ENCODE results near the gene TSPEAR.

DNA sequence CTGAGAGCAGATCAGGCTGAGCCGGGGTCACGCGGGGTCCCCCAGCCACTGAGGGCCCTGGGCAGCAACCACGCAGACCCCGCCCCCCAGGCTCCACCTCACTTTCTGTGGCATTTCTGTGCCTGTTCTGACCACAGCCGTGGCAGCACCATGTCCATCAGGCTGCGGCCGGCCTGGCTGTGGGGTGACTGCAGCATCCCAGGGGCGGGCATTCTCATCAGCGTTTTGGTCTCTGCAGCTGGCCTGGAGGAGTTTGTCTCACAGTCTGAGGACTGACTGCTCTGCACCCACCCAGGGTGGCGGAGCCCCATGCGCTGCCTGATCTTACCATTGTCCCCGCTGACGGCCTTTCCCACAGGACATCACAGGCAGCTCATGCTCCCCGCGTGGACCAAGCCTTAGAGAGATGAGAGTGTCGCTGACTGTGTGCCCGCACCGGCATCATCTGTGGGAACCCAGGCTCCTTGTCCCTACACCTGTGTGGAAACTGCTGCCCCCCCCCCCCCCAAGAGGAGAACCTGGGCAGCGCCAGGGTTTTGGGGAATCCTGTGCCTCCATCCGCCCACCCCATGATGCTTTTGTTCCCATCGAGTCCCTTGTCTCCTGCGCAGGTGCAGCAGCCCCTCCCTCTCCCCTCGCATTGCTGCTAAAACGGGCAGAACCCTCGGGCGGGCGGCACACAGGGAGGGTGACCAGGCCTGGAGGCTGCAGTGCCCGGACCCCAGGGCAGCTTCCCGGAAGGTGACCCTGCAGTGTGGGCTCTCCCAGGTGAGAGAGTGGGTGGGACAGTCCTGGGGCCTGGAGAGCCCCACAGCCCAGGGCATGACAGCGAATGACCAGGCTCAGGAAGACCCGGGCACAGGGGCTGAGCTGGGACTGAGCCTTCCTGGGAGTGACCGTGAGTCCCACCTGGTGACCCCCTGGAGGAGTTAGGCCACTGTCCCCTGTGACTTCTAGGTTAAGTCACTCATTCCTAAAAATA, 173.2 kb downstream of the TSPEAR start:
- TF ChIP-seq, protein P1, sequence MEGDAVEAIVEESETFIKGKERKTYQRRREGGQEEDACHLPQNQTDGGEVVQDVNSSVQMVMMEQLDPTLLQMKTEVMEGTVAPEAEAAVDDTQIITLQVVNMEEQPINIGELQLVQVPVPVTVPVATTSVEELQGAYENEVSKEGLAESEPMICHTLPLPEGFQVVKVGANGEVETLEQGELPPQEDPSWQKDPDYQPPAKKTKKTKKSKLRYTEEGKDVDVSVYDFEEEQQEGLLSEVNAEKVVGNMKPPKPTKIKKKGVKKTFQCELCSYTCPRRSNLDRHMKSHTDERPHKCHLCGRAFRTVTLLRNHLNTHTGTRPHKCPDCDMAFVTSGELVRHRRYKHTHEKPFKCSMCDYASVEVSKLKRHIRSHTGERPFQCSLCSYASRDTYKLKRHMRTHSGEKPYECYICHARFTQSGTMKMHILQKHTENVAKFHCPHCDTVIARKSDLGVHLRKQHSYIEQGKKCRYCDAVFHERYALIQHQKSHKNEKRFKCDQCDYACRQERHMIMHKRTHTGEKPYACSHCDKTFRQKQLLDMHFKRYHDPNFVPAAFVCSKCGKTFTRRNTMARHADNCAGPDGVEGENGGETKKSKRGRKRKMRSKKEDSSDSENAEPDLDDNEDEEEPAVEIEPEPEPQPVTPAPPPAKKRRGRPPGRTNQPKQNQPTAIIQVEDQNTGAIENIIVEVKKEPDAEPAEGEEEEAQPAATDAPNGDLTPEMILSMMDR (IDR thresholded peaks at IDR 0.05; ENCODE audit: low read depth, low read length), result no peak
- TF ChIP-seq, protein P2, sequence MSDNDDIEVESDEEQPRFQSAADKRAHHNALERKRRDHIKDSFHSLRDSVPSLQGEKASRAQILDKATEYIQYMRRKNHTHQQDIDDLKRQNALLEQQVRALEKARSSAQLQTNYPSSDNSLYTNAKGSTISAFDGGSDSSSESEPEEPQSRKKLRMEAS (IDR thresholded peaks at IDR 0.05; ENCODE audit: low read depth, low read length), result no peak

Data from NB4 (cell line).